HG03097 (cell line): ENCODE data around the gene POU2F3.
"Not testable (repeated sequence)": the region's sequence is repeated elsewhere in the genome, so short reads cannot be mapped to it uniquely, and the experiment has no call there.

Experiments
- ATAC-seq: cut with Tn5 transposase; IDR thresholded peaks from one replicate; pipeline ENCODE4 v1.9.1; 2021; ENCODE audit not compliant: unreplicated experiment, low FRiP score

Gene POU2F3

DNA sequence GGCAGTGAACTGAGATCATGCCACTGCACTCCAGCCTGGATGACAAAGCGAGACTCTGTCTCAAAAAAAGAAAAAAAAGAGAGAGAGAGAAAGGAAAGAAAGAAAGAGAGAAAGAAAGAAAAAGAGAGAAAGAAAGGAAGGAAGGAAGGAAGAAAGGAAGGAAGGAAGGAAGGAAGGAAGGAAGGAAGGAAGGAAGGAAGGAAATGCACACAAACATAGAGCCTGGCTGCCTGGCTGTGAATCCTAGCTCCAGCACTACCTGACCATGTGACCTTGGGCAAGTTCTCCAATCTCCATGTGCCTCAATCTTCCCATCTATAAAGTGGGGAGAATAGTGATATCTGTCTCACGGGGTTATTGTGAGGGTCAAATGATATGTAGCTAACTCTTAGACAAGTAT, 34.0 kb downstream of the POU2F3 start:
- not testable (repeated sequence) for ATAC-seq

DNA sequence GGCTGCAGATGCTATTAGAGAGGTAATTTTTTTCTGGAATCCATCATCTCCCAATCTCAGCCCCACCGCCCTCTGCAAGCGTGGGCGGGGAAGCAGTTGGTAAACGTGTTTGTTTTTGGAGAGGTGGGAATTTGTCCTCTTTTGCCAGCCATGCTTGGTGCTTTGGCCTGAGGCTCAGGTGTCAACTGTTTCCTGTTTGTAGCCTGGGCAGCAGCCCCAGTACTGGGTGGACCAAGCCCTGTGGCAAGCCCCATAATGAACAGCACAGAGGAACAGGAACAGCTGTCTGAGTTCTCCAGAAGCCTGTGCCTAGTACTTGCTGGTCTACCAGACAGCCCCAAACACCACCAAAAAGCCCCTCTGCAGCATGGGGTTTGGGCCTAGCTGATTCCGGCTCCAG, 39.6 kb downstream of the POU2F3 start:
- ATAC-seq, result no peak

- no peak for ATAC-seq
Measured at GRCh38 chr11:120280600-120281051, 40.7 kb downstream of the POU2F3 start.

- no peak for ATAC-seq
Measured at GRCh38 chr11:120281143-120281795, 41.3 kb downstream of the POU2F3 start.

DNA sequence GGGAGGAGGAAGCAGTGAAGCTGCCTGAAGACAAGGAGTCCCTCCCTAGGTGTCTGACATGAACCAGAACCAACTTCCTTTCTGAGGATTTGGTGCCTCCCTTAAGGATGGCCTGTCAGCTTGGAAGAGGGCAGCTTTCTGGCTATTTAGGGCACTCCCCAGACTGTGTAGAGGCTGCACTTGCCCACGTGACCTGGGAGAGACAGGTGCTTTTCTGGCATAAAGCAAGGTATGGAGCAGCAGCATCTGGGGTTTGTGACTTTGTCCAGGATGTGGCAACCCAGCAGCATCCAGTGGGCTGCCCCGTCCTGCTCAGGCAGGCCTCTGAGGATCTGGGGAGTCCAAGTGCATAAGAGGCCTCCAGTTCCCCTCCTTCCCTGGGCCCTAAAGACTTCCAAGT, 43.2 kb downstream of the POU2F3 start:
- no peak for ATAC-seq

DNA sequence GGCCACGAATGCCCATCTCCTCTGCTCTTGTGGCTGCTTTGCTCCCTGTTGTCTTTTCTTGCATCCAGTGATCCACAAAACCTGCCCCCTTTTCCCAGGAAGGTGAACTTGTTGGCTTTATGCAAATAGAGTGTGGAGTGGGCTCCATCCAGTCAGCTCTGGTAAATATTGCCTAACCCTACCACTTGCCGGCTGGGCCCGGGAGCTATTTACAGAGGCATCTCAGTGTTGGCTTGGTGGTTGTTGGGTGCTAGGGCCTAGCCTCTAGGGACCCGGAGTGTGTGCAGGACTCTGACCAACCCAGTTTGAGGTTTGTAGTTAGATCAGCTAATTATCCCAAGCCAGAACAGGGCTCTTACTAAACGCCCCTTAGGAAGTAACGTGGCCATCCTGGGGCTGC, 44.3 kb downstream of the POU2F3 start:
- no peak for ATAC-seq

- ATAC-seq, result no peak
Measured at GRCh38 chr11:120285256-120285655, 45.3 kb downstream of the POU2F3 start.

DNA sequence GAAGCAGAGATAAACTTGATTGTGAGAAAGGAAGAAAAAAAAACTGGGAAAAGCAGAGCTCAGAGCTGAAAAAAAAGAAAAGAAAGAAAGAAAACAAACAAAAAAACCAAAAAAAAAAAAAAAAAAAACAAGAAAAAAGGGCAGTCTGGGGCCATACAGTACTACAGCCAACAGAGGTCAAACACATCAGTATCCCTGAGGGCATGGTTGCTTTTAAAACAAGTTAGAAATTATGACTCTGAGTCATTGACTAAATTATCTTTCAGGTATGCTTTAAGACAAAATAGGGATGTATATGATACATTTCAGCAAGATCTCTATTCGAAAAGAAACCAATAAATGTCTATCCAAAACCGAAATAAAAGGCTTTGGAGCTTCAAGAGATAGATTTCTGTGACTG, 48.1 kb downstream of the POU2F3 start:
- no peak for ATAC-seq

DNA sequence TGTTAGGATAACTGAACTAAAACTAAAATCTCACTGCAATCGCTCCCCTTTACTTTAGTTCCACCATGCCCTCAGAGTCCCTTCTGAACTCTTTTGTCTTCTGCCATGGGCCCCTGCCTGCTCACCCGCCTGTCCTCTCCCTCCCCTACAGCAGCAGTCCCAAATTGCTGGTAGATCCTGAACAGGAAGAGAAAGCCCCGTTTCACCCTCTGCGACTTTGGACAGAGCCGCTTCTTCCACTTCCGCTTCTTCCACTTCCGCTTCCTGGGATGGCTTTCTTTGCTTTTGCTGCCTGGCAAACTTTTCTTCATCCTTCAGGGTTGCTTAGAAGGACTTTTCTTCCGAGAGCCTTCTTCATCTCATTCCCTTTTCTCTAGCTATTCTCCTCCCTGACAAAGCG, 49.5 kb downstream of the POU2F3 start:
- ATAC-seq, result no peak

DNA sequence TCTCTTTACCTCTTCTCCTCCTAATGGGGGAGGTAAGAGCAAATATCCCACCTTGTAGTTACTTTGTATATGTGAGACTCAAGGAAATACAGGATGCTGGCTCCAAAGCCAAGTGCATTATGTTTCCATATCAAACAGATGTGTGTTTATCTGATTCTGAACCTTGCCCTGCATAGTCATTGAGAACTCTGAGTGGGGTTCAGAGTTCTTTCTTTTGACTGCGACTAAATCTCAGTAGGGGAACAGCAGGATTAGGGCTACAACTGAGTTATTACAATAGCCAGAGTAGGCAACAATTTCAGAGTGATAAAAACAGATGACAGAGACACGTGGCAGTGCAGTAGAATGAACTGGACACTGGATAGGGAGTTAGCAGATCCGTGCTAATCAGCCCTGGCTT, 51.0 kb downstream of the POU2F3 start:
- no peak for ATAC-seq

GRCh38 chr11:120293038-120293800, 53.3 kb downstream of the POU2F3 start:
- ATAC-seq, result no peak

DNA sequence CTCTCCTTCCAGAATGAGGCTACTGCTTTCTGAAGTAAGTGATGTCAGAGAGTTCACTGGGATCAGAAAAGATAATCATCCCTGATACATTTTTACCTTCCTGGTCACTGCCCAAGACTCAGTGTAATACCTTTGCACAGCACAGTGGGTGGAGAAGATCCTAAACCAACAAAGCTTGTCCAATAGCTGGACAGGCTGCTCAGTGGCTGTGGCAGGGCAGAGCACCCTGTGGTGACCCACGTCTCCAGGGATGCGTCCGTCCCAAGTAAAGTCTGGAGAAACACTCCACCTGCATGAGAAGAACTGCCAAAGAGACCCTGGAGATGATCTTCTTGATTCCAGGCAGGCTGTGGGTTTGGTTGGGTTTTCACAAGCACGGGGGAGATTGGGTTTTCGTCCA, 54.2 kb downstream of the POU2F3 start:
- no peak for ATAC-seq

- ATAC-seq, result no peak
Measured at GRCh38 chr11:120295099-120295498, 55.2 kb downstream of the POU2F3 start.

DNA sequence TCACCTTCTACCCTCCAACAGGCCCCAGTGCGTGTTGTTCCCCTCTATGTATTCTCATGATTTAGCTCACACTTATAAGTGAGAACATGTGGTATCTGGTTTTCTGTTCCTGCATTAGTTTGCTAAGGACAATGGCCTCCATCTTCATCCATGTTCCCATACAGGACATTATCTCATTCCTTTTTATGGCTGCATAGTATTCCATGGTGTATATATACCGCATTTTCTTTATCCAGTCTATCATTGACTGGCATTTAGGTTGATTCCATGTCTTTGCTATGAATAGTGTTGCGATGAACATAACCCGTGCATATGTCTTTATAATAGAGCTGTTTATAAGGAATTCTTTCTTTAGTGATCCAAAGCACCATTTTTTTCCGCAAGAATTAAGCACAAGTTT, 56.6 kb downstream of the POU2F3 start:
- ATAC-seq, result no peak

DNA sequence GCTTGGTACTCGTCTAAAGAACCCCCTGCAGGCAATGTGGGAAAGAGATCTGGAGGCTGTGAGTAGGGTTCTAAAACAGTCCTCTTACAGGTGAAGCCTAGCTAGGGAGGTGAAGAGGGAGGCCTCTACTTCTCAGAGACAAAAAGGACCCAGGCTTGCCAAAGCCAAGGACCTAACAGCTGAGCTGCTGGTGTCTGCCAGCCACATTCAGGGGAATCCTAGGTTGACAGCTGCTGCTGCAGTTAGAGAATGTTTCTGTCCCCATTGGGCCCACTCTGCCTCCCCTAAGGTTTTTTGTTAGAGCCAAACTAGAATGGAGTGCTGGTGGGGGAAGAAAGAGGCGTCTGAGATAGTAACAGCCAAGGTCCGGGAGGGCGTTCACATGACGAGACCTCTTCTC, 58.5 kb downstream of the POU2F3 start:
- no peak for ATAC-seq

GRCh38 chr11:120302001-120302805, 62.3 kb downstream of the POU2F3 start:
- no peak for ATAC-seq

- ATAC-seq, result no peak
Measured at GRCh38 chr11:120303004-120303637, 63.2 kb downstream of the POU2F3 start.

DNA sequence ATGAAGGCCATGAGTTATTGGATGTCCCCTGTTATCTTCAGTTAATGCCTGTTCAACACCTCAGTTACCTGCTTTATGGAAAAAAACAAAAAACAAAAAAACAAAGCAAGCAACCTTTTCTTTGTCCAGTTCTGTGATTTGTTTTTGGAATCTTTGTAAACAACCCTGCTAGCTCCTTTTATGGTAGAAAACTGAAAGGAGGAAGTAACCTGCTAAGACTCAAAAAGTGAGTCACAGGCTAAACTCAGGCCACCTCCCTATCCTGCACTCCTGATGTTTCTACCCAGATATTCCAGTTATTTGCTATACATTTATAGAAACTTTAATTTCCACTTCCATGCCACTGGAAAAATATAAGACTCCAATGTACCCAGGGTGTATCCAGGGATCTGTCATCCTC, 64.6 kb downstream of the POU2F3 start:
- ATAC-seq, result no peak

DNA sequence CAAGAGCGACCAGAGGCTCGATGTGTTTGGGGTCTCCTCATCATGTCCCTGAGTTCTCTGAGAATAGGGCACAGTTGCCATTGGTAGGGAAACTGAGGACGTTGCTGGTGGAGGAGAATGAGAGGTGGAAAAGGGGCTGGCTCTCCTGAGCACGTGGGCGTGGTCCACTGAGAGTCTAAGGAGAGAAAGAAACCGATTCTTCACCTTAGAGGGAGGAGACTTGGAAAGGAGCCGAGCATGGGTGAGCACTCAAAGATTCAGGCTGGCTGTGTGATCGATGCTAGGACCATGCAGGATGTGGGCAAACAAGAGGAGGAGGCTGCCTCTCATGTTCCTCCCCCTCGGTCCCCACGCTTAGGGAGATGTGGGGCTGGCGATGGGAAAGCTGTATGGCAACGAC, 65.3 kb downstream of the POU2F3 start:
- ATAC-seq, result no peak

DNA sequence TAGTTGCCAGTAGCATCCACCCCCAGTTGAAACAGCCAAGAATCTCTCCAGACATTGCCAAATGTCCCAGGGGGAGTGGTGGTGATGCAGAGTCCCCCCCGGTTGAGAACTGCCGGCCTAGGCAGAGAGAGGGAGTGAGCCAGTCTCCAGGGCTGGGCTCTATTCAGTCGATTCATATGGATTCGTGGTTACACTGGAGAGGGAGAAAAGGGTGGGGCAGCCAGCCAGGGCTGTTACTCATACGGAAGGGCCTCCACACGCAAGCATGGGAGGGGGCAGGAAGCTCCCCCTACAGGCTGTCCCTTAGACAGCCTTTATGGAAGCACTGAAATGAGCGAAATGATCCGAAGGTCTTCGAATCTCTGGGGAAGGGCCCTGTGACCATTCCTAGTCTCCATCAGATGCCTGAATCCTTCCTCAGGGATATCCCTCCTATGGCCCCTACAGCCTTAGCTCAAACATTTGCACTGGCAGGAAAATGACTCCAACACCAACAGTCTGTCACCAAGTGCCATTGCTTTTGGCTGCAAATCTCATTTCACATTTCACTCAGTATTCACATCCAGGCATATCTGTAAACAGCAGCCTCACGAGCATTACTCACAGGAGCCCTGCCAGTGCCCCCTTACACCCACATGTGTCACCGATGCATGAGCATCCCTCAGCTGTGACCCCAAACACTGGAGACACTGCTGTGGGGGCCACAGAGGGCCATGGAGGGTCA, 66.7 kb downstream of the POU2F3 start:
- ATAC-seq, result no peak
